Measurements from ENCODE around the gene EIF2A.

Gene EIF2A

GRCh38 chr3:150544041-150544440 is 2.5 kb upstream of the EIF2A start:
- Histone ChIP-seq H3K9ac (ENCODE audit: low read length) (no peak overlapping the region), H3K9me3 (ENCODE audit: control insufficient read depth, low read depth, low read length) (no peaks in the 10 kb centered on the region), H3K4me1 (ENCODE audit: control insufficient read depth, low read depth, low read length) (peaks cover 7% of the 10 kb centered on the region), H3K36me3 (ENCODE audit: control insufficient read depth, low read depth, low read length) (peaks cover 25% of the 10 kb centered on the region), H3K27ac (ENCODE audit: low read length) (no peak overlapping the region), H3K4me3 (ENCODE audit: low read length) (peak overlapping the region; percentile 92), H3K27me3 (ENCODE audit: control insufficient read depth, insufficient read depth, low read length) (no peaks in the 10 kb centered on the region)

- Histone ChIP-seq H3K27me3 (ENCODE audit: control insufficient read depth, insufficient read depth, low read length) (no peaks in the 10 kb centered on the region), H3K36me3 (ENCODE audit: control insufficient read depth, low read depth, low read length) (peaks cover 25% of the 10 kb centered on the region), H3K4me1 (ENCODE audit: control insufficient read depth, low read depth, low read length) (peaks cover 7% of the 10 kb centered on the region), H3K9me3 (ENCODE audit: control insufficient read depth, low read depth, low read length) (no peaks in the 10 kb centered on the region), H3K4me3 (ENCODE audit: low read length) (peak overlapping the region; percentile 92), H3K9ac (ENCODE audit: low read length) (peak overlapping the region; percentile 80), H3K27ac (ENCODE audit: low read length) (no peak overlapping the region)
Measured at GRCh38 chr3:150544726-150545125, 1.9 kb upstream of the EIF2A start.

- H3K36me3 ChIP-seq (ENCODE audit: control insufficient read depth, low read depth, low read length), result peaks cover 25% of the 10 kb centered on the region
- no peaks in the 10 kb centered on the region for H3K9me3 ChIP-seq (ENCODE audit: control insufficient read depth, low read depth, low read length)
- peak overlapping the region; percentile 92 for H3K4me3 ChIP-seq (ENCODE audit: low read length)
- H3K4me1 ChIP-seq (ENCODE audit: control insufficient read depth, low read depth, low read length), result peaks cover 7% of the 10 kb centered on the region
- H3K9ac ChIP-seq (ENCODE audit: low read length), result peak overlapping the region; percentile 80
- H3K27ac ChIP-seq (ENCODE audit: low read length), result peak overlapping the region; percentile 70
- no peaks in the 10 kb centered on the region for H3K27me3 ChIP-seq (ENCODE audit: control insufficient read depth, insufficient read depth, low read length)
Measured at GRCh38 chr3:150545419-150546225, 965 bp upstream of the EIF2A start.

GRCh38 chr3:150547045-150547741 is 606 bp downstream of the EIF2A start:
- peak overlapping the region; percentile 92 for H3K4me3 ChIP-seq (ENCODE audit: low read length)
- no peaks in the 10 kb centered on the region for H3K9me3 ChIP-seq (ENCODE audit: control insufficient read depth, low read depth, low read length)
- no peaks in the 10 kb centered on the region for H3K27me3 ChIP-seq (ENCODE audit: control insufficient read depth, insufficient read depth, low read length)
- H3K36me3 ChIP-seq (ENCODE audit: control insufficient read depth, low read depth, low read length), result peaks cover 22% of the 10 kb centered on the region
- H3K9ac ChIP-seq (ENCODE audit: low read length), result peak overlapping the region; percentile 80
- H3K4me1 ChIP-seq (ENCODE audit: control insufficient read depth, low read depth, low read length), result peaks cover 7% of the 10 kb centered on the region
- peak overlapping the region; percentile 60 for H3K27ac ChIP-seq (ENCODE audit: low read length)

GRCh38 chr3:150555859-150556436 is 9.4 kb downstream of the EIF2A start:
- Histone ChIP-seq H3K4me3 (ENCODE audit: low read length) (no peak overlapping the region), H3K9me3 (ENCODE audit: control insufficient read depth, low read depth, low read length) (no peaks in the 10 kb centered on the region), H3K4me1 (ENCODE audit: control insufficient read depth, low read depth, low read length) (no peaks in the 10 kb centered on the region), H3K27ac (ENCODE audit: low read length) (no peak overlapping the region), H3K36me3 (ENCODE audit: control insufficient read depth, low read depth, low read length) (peaks cover 32% of the 10 kb centered on the region), H3K27me3 (ENCODE audit: control insufficient read depth, insufficient read depth, low read length) (no peaks in the 10 kb centered on the region), H3K9ac (ENCODE audit: low read length) (no peak overlapping the region)

- H3K36me3 ChIP-seq (ENCODE audit: control insufficient read depth, low read depth, low read length), result peaks cover 32% of the 10 kb centered on the region
- H3K27me3 ChIP-seq (ENCODE audit: control insufficient read depth, insufficient read depth, low read length), result no peaks in the 10 kb centered on the region
- H3K4me1 ChIP-seq (ENCODE audit: control insufficient read depth, low read depth, low read length), result no peaks in the 10 kb centered on the region
Measured at GRCh38 chr3:150556792-150557191, 10.2 kb downstream of the EIF2A start.

GRCh38 chr3:150557725-150558124 is 11.1 kb downstream of the EIF2A start:
- no peaks in the 10 kb centered on the region for H3K4me1 ChIP-seq (ENCODE audit: control insufficient read depth, low read depth, low read length)
- H3K27ac ChIP-seq (ENCODE audit: low read length), result no peak overlapping the region
- H3K9me3 ChIP-seq (ENCODE audit: control insufficient read depth, low read depth, low read length), result no peaks in the 10 kb centered on the region
- H3K4me3 ChIP-seq (ENCODE audit: low read length), result no peak overlapping the region
- peaks cover 30% of the 10 kb centered on the region for H3K36me3 ChIP-seq (ENCODE audit: control insufficient read depth, low read depth, low read length)
- no peaks in the 10 kb centered on the region for H3K27me3 ChIP-seq (ENCODE audit: control insufficient read depth, insufficient read depth, low read length)
- H3K9ac ChIP-seq (ENCODE audit: low read length), result no peak overlapping the region

More at GRCh38 chr3:150556792-150557191, 10.2 kb downstream of the EIF2A start:
- Histone ChIP-seq H3K27ac (ENCODE audit: low read length) (no peak overlapping the region), H3K9ac (ENCODE audit: low read length) (no peak overlapping the region), H3K4me3 (ENCODE audit: low read length) (no peak overlapping the region), H3K9me3 (ENCODE audit: control insufficient read depth, low read depth, low read length) (no peaks in the 10 kb centered on the region)

GRCh38 chr3:150564243-150564642 is 17.7 kb downstream of the EIF2A start:
- Histone ChIP-seq H3K27me3 (ENCODE audit: control insufficient read depth, insufficient read depth, low read length) (no peaks in the 10 kb centered on the region), H3K4me1 (ENCODE audit: control insufficient read depth, low read depth, low read length) (no peaks in the 10 kb centered on the region), H3K36me3 (ENCODE audit: control insufficient read depth, low read depth, low read length) (peaks cover 61% of the 10 kb centered on the region), H3K9ac (ENCODE audit: low read length) (no peak overlapping the region), H3K4me3 (ENCODE audit: low read length) (no peak overlapping the region), H3K9me3 (ENCODE audit: control insufficient read depth, low read depth, low read length) (no peaks in the 10 kb centered on the region), H3K27ac (ENCODE audit: low read length) (no peak overlapping the region)

GRCh38 chr3:150567328-150567727 is 20.7 kb downstream of the EIF2A start:
- Histone ChIP-seq H3K36me3 (ENCODE audit: control insufficient read depth, low read depth, low read length) (peaks cover 72% of the 10 kb centered on the region), H3K4me1 (ENCODE audit: control insufficient read depth, low read depth, low read length) (no peaks in the 10 kb centered on the region), H3K4me3 (ENCODE audit: low read length) (no peak overlapping the region), H3K9me3 (ENCODE audit: control insufficient read depth, low read depth, low read length) (no peaks in the 10 kb centered on the region), H3K27me3 (ENCODE audit: control insufficient read depth, insufficient read depth, low read length) (no peaks in the 10 kb centered on the region), H3K27ac (ENCODE audit: low read length) (no peak overlapping the region), H3K9ac (ENCODE audit: low read length) (no peak overlapping the region)

- no peak overlapping the region for H3K4me3 ChIP-seq (ENCODE audit: low read length)
- H3K27me3 ChIP-seq (ENCODE audit: control insufficient read depth, insufficient read depth, low read length), result no peaks in the 10 kb centered on the region
- no peaks in the 10 kb centered on the region for H3K4me1 ChIP-seq (ENCODE audit: control insufficient read depth, low read depth, low read length)
- peaks cover 57% of the 10 kb centered on the region for H3K36me3 ChIP-seq (ENCODE audit: control insufficient read depth, low read depth, low read length)
- no peak overlapping the region for H3K27ac ChIP-seq (ENCODE audit: low read length)
- no peaks in the 10 kb centered on the region for H3K9me3 ChIP-seq (ENCODE audit: control insufficient read depth, low read depth, low read length)
- H3K9ac ChIP-seq (ENCODE audit: low read length), result no peak overlapping the region
Measured at GRCh38 chr3:150577855-150578254, 31.3 kb downstream of the EIF2A start.

- H3K9ac ChIP-seq (ENCODE audit: low read length), result no peak overlapping the region
- no peak overlapping the region for H3K4me3 ChIP-seq (ENCODE audit: low read length)
- H3K36me3 ChIP-seq (ENCODE audit: control insufficient read depth, low read depth, low read length), result peaks cover 63% of the 10 kb centered on the region
- H3K9me3 ChIP-seq (ENCODE audit: control insufficient read depth, low read depth, low read length), result no peaks in the 10 kb centered on the region
- no peaks in the 10 kb centered on the region for H3K4me1 ChIP-seq (ENCODE audit: control insufficient read depth, low read depth, low read length)
- no peaks in the 10 kb centered on the region for H3K27me3 ChIP-seq (ENCODE audit: control insufficient read depth, insufficient read depth, low read length)
- no peak overlapping the region for H3K27ac ChIP-seq (ENCODE audit: low read length)
Measured at GRCh38 chr3:150581174-150581573, 34.6 kb downstream of the EIF2A start.

Measured in iPS-18a (cell line).